Measurements from ENCODE around the gene TMEM150A.
A peak's percentile ranks its signal among the peaks of the same experiment; 100 is the strongest.
"Not testable (repeated sequence)": the region's sequence is repeated elsewhere in the genome, so short reads cannot be mapped to it uniquely, and the experiment has no call there.

TMEM150A gene

GRCh38 chr2:85611705-85612587, 9.4 kb upstream of the TMEM150A start, which contains the start of gene C2orf68:
Gene C2orf68, minus strand, starts transcription at chr2:85612066. Its CDS starts 82 bp downstream, at chr2:85611984.
- DNase-seq: peak; percentile 84

GRCh38 chr2:85611217-85611704, 8.8 kb upstream of the TMEM150A start:
- no peak for DNase-seq

GRCh38 chr2:85607268-85608215, 5.0 kb upstream of the TMEM150A start:
- DNase-seq: no peak

- no peak for DNase-seq
These were observed 3.6 kb upstream of the TMEM150A start for GRCh38 chr2:85606116-85606455.

GRCh38 chr2:85605406-85606115, 3.1 kb upstream of the TMEM150A start:
- DNase-seq: peak; percentile 40

GRCh38 chr2:85604568-85605339, 2.3 kb upstream of the TMEM150A start:
- DNase-seq: no peak

- DNase-seq: not testable (repeated sequence)
These were observed 1.6 kb upstream of the TMEM150A start for GRCh38 chr2:85604133-85604444.

GRCh38 chr2:85601771-85602475, 575 bp downstream of the TMEM150A start:
- DNase-seq: no peak

GRCh38 chr2:85600951-85601770, 1.3 kb downstream of the TMEM150A start:
- DNase-seq: no peak

GRCh38 chr2:85600235-85600575, 2.3 kb downstream of the TMEM150A start:
- no peak for DNase-seq

- DNase-seq: no peak
These were observed 2.8 kb downstream of the TMEM150A start for GRCh38 chr2:85599468-85600234.

GRCh38 chr2:85598594-85599340, 3.7 kb downstream of the TMEM150A start:
- DNase-seq: no peak

GRCh38 chr2:85597241-85597640, 5.3 kb downstream of the TMEM150A start:
- no peak for DNase-seq

GRCh38 chr2:85596486-85597143, 5.9 kb downstream of the TMEM150A start:
- DNase-seq: no peak

GRCh38 chr2:85596026-85596333, 6.5 kb downstream of the TMEM150A start:
- no peak for DNase-seq

GRCh38 chr2:85595301-85596025, 7.0 kb downstream of the TMEM150A start, which contains the start of gene RNF181:
Gene RNF181, plus strand, starts transcription at chr2:85595745. Its CDS starts 19 bp downstream, at chr2:85595764.
- DNase-seq: peak; percentile 97

- peak; percentile 18 for DNase-seq
These were observed 7.7 kb downstream of the TMEM150A start for GRCh38 chr2:85594715-85595300.

Data from NCI-H1105 treated with DMSO at 0.1 percent for 48 hours (cell line).